B cell (primary cell): Measurements from ENCODE around the gene CCDC87.

Source experiments
- CTCF ChIP-seq: fragments of 200-600 bp; IDR thresholded peaks from one replicate; pipeline ENCODE4 v1.8.0; 2022; ENCODE audit warnings: antibody characterized with exemption, mild to moderate bottlenecking
- EZH2 ChIP-seq: IDR thresholded peaks from 2 replicates; pipeline ENCODE4 v1.6.1; 2012; ENCODE audit warnings: borderline replicate concordance, low read depth, mild to moderate bottlenecking, moderate library complexity, low read length; ENCODE audit not compliant: insufficient read depth, poor library complexity, severe bottlenecking

- no peak for TF ChIP-seq EZH2
- no peak for TF ChIP-seq CTCF
These were observed 10.2 kb upstream of the CCDC87 start for GRCh38 chr11:66603072-66603471.
